Measurements from ENCODE around the gene DSEL.

The DSEL gene

GRCh38 chr18:67475673-67476072 lies 40.8 kb downstream of the DSEL start:
- no peak for DNase-seq (ENCODE audit: low spot score in 2 of 2)
- no peak for ATAC-seq
- H3K9me3 Mint-ChIP-seq, result no peaks in the 10 kb centered on the region
- H3K27ac Mint-ChIP-seq, result no peak overlapping the region
- H3K36me3 Mint-ChIP-seq, result no peaks in the 10 kb centered on the region
- H3K4me1 Mint-ChIP-seq, result no peaks in the 10 kb centered on the region
- no peak overlapping the region for H3K4me3 Mint-ChIP-seq

- Mint-ChIP-seq H3K4me1 (peaks cover 5% of the 10 kb centered on the region), H3K36me3 (no peaks in the 10 kb centered on the region), H3K4me3 (no peak overlapping the region), H3K9me3 (no peaks in the 10 kb centered on the region), H3K27ac (no peak overlapping the region)
- DNase-seq (ENCODE audit: low spot score in 2 of 2) (no peak), ATAC-seq (no peak)
These were observed 48.5 kb downstream of the DSEL start for GRCh38 chr18:67468038-67468437.

- DNase-seq (ENCODE audit: low spot score in 2 of 2) (no peak), ATAC-seq (no peak)
- Mint-ChIP-seq H3K9me3 (no peaks in the 10 kb centered on the region), H3K4me1 (peaks cover 5% of the 10 kb centered on the region), H3K36me3 (no peaks in the 10 kb centered on the region), H3K4me3 (no peak overlapping the region), H3K27ac (no peak overlapping the region)
These were observed 49.3 kb downstream of the DSEL start for GRCh38 chr18:67467188-67467587.

- no peaks in the 10 kb centered on the region for H3K9me3 Mint-ChIP-seq
- no peak for DNase-seq (ENCODE audit: low spot score in 2 of 2)
- peaks cover 5% of the 10 kb centered on the region for H3K4me1 Mint-ChIP-seq
- no peaks in the 10 kb centered on the region for H3K36me3 Mint-ChIP-seq
- H3K4me3 Mint-ChIP-seq, result no peak overlapping the region
- no peak overlapping the region for H3K27ac Mint-ChIP-seq
- no peak for ATAC-seq
These were observed 52.0 kb downstream of the DSEL start for GRCh38 chr18:67464499-67464898.

- DNase-seq (ENCODE audit: low spot score in 2 of 2) (no peak), ATAC-seq (no peak)
- no peaks in the 10 kb centered on the region for H3K36me3 Mint-ChIP-seq
- H3K4me1 Mint-ChIP-seq, result peaks cover 5% of the 10 kb centered on the region
- no peaks in the 10 kb centered on the region for H3K9me3 Mint-ChIP-seq
- H3K4me3 Mint-ChIP-seq, result no peak overlapping the region
- no peak overlapping the region for H3K27ac Mint-ChIP-seq
These were observed 52.7 kb downstream of the DSEL start for GRCh38 chr18:67463829-67464228.

GRCh38 chr18:67456711-67457110 lies 59.8 kb downstream of the DSEL start:
- no peaks in the 10 kb centered on the region for H3K36me3 Mint-ChIP-seq
- H3K4me3 Mint-ChIP-seq, result no peak overlapping the region
- peaks cover 8% of the 10 kb centered on the region for H3K9me3 Mint-ChIP-seq
- H3K27ac Mint-ChIP-seq, result no peak overlapping the region
- H3K4me1 Mint-ChIP-seq, result peaks cover 15% of the 10 kb centered on the region
- DNase-seq (ENCODE audit: low spot score in 2 of 2), result no peak
- ATAC-seq, result no peak
